ENCODE results near the gene MAML3. TPM values are rescaled to one million over a fixed set of nuclear protein-coding genes. Genes with fewer than 3 reads are reported as not detected.

Gene MAML3
- total RNA-seq, 6 experiments from 2014 or later: 1.2 to 1.9 (median 1.6) TPM

DNA sequence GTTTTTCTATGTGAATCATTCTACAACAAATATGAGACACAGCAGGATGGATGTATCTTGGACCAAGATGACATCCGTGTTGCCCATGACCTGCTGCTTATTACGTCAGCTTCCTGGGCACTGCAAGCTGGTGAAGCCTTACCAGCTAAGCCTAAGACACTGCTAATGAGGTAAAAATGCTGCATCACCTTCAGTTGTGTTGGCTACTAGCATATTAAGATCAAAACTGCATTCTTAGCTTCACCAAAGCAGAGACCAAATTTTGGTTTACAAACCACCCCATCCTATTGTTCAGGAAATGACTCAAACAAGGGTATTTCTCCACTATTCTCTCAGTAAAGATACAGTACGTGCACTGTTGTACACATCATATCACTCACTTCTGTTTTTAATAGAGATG lies 50.3 kb downstream of the MAML3 start:
- Mint-ChIP-seq H3K27me3 (ENCODE audit: insufficient read depth) (no peaks in the 10 kb centered on the region), H3K4me1 (ENCODE audit: low read depth) (peaks cover 44% of the 10 kb centered on the region), H3K9me3 (peaks cover 6% of the 10 kb centered on the region; the same call in 1 of the 2 replicates), H3K36me3 (ENCODE audit: low read depth) (peaks cover 6% of the 10 kb centered on the region), H3K4me3 (peak overlapping the region; percentile 32; the same call in 1 of the 2 replicates), H3K27ac (peak overlapping the region; percentile 78)
- TF ChIP-seq, protein P1, sequence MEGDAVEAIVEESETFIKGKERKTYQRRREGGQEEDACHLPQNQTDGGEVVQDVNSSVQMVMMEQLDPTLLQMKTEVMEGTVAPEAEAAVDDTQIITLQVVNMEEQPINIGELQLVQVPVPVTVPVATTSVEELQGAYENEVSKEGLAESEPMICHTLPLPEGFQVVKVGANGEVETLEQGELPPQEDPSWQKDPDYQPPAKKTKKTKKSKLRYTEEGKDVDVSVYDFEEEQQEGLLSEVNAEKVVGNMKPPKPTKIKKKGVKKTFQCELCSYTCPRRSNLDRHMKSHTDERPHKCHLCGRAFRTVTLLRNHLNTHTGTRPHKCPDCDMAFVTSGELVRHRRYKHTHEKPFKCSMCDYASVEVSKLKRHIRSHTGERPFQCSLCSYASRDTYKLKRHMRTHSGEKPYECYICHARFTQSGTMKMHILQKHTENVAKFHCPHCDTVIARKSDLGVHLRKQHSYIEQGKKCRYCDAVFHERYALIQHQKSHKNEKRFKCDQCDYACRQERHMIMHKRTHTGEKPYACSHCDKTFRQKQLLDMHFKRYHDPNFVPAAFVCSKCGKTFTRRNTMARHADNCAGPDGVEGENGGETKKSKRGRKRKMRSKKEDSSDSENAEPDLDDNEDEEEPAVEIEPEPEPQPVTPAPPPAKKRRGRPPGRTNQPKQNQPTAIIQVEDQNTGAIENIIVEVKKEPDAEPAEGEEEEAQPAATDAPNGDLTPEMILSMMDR (IDR thresholded peaks at IDR 0.05): no peak
- no peak for DNase-seq

DNA sequence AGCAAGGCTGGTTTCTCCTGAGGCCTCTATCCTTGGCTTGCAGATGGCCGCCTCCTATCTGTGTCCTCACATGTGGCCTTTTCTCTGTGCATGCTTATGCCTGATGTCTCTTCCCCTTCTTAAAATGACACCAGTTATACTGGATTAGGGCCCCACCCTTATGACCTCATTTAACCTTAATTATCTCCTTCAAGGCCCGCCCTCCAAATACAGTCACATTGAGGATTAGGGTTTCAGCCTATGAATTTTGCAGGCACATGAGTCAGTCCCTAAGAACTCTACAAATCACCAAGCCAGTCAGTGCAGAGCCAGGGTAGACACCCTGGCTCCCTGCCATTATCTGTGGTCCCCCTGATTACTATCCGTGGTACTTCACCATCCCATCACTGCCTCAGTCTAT lies 51.6 kb downstream of the MAML3 start:
- peaks cover 6% of the 10 kb centered on the region for H3K36me3 Mint-ChIP-seq (ENCODE audit: low read depth)
- H3K4me3 Mint-ChIP-seq: no peak overlapping the region
- DNase-seq: no peak
- TF ChIP-seq, protein P1 (IDR thresholded peaks at IDR 0.05): no peak
- peaks cover 55% of the 10 kb centered on the region for H3K4me1 Mint-ChIP-seq (ENCODE audit: low read depth)
- peak overlapping the region; percentile 78 for H3K27ac Mint-ChIP-seq
- no peaks in the 10 kb centered on the region for H3K27me3 Mint-ChIP-seq (ENCODE audit: insufficient read depth)
- peaks cover 6% of the 10 kb centered on the region; the same call in 1 of the 2 replicates for H3K9me3 Mint-ChIP-seq

DNA sequence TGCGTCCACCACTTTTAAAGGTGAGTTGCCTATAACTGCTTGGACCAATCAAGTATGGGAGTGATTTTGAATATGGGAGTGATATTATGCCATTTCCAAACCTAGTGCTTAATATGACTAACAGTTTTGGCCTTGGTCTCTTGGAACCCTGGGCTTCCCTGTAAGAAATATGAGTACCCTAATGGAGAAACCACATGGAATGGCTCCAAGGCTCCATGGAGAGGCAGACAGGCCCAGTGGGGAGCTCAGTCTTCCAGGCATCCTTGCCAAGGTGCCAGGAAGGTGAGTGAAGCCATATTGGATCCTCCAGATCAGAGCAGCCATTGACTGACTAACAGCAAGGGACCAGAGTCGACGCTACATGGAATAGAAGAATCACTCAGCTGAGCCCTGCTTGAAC lies 53.2 kb downstream of the MAML3 start:
- Mint-ChIP-seq H3K36me3 (ENCODE audit: low read depth) (peaks cover 8% of the 10 kb centered on the region), H3K4me3 (no peak overlapping the region), H3K4me1 (ENCODE audit: low read depth) (peaks cover 67% of the 10 kb centered on the region), H3K27me3 (ENCODE audit: insufficient read depth) (no peaks in the 10 kb centered on the region; the same call in 1 of the 2 replicates), H3K27ac (no peak overlapping the region), H3K9me3 (peaks cover 6% of the 10 kb centered on the region; the same call in 1 of the 2 replicates)
- no peak for DNase-seq
- TF ChIP-seq, protein P1 (IDR thresholded peaks at IDR 0.05): no peak

DNA sequence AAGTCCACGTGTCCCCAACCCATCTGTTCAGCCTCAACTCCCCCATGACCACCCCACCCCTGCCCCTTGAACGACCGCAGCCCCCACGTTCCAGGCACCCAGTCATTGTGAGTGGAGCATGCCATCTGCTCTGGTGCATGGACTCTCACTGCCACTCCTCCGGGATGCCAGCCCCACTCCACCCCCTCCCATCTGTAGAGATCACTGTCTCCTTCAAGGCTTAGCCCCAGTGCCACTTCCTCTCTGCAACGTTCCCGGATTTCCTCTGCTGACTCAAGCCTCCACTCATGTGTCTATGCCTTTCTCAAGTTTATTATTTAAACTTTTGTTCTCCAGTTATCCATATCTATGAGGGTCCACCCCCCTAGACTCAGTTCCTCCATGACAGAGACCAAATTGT lies 54.0 kb downstream of the MAML3 start:
- H3K36me3 Mint-ChIP-seq (ENCODE audit: low read depth): peaks cover 13% of the 10 kb centered on the region
- peaks cover 74% of the 10 kb centered on the region for H3K4me1 Mint-ChIP-seq (ENCODE audit: low read depth)

DNA sequence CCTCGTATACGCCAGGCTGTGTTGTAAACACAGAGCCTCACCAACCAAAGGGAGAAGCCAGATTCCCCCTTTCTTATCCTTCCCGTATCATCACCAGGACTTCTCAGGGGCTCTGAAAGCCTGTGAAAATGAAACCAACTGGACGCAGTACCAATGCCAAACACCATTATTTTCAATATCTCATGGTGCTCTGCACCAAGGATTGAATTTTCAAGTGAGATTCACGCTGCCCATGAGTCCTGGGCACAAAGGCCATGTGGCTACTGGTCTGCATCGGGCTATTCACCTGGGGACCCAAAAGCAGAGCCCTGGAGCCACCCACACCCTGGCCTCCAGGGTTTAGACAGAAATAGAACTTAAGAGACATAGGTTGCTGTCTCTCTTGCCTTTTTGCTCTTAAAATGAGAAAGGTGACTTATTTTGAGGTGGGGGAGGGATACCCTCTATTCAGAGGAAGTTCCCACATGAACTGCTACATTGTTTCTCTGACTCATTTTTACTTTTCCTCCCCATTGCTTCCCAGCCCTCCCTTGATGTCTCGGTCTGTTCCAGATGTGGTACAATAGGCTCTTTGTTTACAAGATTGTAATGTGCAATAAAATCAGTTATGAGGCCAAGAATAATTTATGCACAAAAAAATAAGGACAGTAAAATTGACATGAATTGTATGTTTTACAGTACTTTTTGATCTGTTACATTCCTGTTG lies 55.4 kb downstream of the MAML3 start:
- Mint-ChIP-seq H3K4me3 (no peak overlapping the region), H3K27ac (peak overlapping the region; percentile 12; the same call in 1 of the 2 replicates), H3K36me3 (ENCODE audit: low read depth) (peaks cover 13% of the 10 kb centered on the region), H3K4me1 (ENCODE audit: low read depth) (peaks cover 84% of the 10 kb centered on the region), H3K9me3 (peaks cover 6% of the 10 kb centered on the region; the same call in 1 of the 2 replicates), H3K27me3 (ENCODE audit: insufficient read depth) (no peaks in the 10 kb centered on the region; the same call in 1 of the 2 replicates)
- TF ChIP-seq, protein P1 (IDR thresholded peaks at IDR 0.05): no peak; the same call in 1 of the 2 replicates
- no peak for DNase-seq

More for the DNA sequence above, 54.0 kb downstream of the MAML3 start:
- DNase-seq: no peak
- TF ChIP-seq, protein P1 (IDR thresholded peaks at IDR 0.05): no peak
- H3K27ac Mint-ChIP-seq: peak overlapping the region; percentile 10
- H3K9me3 Mint-ChIP-seq: peaks cover 6% of the 10 kb centered on the region; the same call in 1 of the 2 replicates
- no peak overlapping the region for H3K4me3 Mint-ChIP-seq
- H3K27me3 Mint-ChIP-seq (ENCODE audit: insufficient read depth): no peaks in the 10 kb centered on the region; the same call in 1 of the 2 replicates

Data from HFFc6 (cell line).